Activated naive CD4-positive, alpha-beta T cell treated with anti-CD3 and anti-CD28 coated beads, Interleukin-2, amount 50 U/mL, for 72 hours (primary cell): ENCODE measurements around the gene ITPR1. TPM values are rescaled to one million over a fixed set of nuclear protein-coding genes. Genes with fewer than 3 reads are reported as not detected.

ENCODE experiments used
- ATAC-seq, 2 donors: fragments of 150-1000 bp; cut with Tn5 transposase; 2 replicates each; pipeline ENCODE4 v1.10.0; 2021; ENCODE audit warnings: mild to moderate bottlenecking in 2 of 2, moderate library complexity in 2 of 2
- DNase-seq, 2 donors: peaks; one replicate each; pipeline ENCODE4 v3.0.0; 2021 to 2022; ENCODE audit warnings: low spot score in 2 of 2
- H3K27ac Mint-ChIP-seq, 2 donors: one replicate each; pipeline ENCODE4 v1.8.0; 2022; ENCODE audit warnings: mild to moderate bottlenecking in 2 of 2, mixed read lengths in 2 of 2
- H3K36me3 Mint-ChIP-seq, 2 donors: one replicate each; pipeline ENCODE4 v1.8.0; 2022; ENCODE audit warnings: mixed read lengths in 2 of 2
- H3K9me3 Mint-ChIP-seq, 2 donors: one replicate each; pipeline ENCODE4 v1.8.0; 2022; ENCODE audit warnings: mixed read lengths in 2 of 2
- total RNA-seq, 2 donors: library from RNA; stranded (reverse); gene quantifications; one replicate each; pipeline ENCODE4 v1.2.3, GENCODE V29; 2022

Gene ITPR1
- total RNA-seq, 2 donors from 2014 or later, result 40.0 to 70.7 TPM

DNA sequence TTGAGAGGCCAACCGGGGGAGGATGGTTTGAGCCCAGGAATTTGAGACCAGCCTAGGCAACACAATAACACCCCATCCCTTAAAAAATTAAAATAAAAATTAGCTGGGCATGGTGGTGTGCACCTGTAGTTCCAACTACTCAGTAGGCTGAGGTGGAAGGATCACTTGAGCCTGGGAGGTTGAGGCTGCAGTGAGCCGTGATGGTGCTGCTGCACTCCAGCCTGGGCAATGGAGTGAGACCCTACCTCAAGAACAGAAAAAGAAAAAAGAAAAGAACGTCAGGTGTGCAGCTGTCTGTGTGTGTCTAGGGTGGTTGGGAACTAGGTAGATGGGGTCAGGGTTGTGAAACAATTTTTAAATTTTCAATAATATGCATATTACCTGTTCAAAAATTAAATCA lies 389.9 kb downstream of the ITPR1 start:
- Mint-ChIP-seq H3K27ac (no peak overlapping the region), H3K36me3 (peaks cover 5 to 6% of the 10 kb centered on the region in 2 donors), H3K9me3 (peaks cover 0 to 6% of the 10 kb centered on the region in 2 donors)
- DNase-seq (no peak), ATAC-seq (no peak)

DNA sequence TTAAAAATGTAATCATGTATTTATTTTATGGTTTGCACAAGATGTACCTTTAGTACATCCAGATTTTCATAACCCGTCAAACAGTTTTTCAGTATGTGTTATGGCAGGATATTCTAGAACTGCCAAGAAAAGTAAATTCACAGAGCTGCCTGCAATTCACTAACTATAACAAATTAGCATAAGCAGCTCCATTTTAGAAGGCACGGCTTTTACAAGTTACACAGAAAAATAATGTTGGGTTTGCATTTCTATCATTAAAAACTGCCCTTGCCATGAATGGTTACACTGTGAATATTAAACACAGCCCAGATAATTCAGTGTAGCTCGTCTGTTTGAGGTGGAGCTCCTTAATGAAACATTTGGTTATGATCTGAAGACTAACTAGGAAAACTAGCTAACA lies 391.7 kb downstream of the ITPR1 start:
- Mint-ChIP-seq H3K27ac (no peak overlapping the region), H3K36me3 (peaks cover 5 to 11% of the 10 kb centered on the region in 2 donors), H3K9me3 (peaks cover 0 to 6% of the 10 kb centered on the region in 2 donors)
- DNase-seq (no peak), ATAC-seq (no peak)

DNA sequence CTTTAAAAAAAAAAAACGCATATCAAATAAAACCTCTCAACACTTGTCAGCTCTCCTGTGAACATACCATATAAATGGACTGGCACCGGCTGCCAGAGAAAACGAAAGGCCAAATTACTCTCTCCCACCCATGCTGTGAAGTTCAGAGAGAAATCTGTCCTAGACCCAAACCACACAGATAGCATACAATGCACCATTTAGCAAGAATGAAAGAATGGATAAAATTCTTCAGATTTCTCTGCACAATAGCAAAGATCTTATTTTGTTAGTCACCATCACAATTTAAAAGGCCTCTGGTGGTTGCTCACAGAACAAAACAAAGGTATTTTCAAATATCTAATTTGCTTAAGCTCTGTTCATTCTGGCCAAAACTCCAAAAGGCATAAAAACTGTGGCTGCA lies 392.2 kb downstream of the ITPR1 start:
- Mint-ChIP-seq H3K27ac (no peak overlapping the region), H3K36me3 (peaks cover 5 to 11% of the 10 kb centered on the region in 2 donors), H3K9me3 (peaks cover 0 to 6% of the 10 kb centered on the region in 2 donors)
- no peak for ATAC-seq
- no peak for DNase-seq

DNA sequence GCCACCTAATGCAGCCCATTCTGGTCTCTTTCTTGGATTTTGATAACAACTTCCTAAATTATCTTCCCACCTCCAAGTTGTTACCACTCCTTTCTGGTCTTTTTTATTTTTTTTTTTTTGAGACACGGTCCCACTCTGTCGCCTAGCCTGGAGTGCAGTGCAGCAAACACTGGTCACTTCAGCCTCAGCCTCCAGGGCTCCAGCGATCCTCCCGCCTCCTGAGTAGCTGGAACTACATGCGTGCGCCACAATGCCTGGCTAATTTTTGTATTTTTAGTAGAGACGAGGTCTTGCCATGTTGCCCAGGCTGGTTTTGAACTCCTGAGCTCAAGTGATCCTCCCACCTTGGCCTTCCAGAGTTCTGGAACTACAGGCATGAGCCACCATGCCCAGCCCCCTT lies 393.3 kb downstream of the ITPR1 start:
- ATAC-seq, result no peak
- H3K36me3 Mint-ChIP-seq, result peaks cover 7 to 11% of the 10 kb centered on the region in 2 donors
- no peak for DNase-seq
- peaks cover 0 to 6% of the 10 kb centered on the region in 2 donors for H3K9me3 Mint-ChIP-seq
- H3K27ac Mint-ChIP-seq, result no peak overlapping the region

DNA sequence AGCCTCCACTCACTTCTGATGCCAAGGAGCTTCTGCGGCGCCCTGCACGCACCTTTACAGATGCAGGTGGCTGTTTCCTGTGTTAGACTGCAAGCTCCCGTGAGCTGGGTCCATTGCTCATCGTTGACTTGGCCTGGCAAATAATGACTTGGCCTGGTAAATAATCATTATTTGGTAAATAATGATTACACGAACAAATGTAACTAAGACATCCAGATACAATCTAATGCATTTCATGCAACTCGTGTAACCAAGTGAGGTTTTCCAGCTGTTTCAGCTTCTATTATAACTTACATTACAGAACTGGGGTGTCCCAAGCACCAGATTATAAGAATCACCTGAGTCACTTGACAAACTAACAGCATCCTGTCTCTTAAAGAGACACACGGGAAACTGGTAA lies 394.0 kb downstream of the ITPR1 start:
- Mint-ChIP-seq H3K27ac (no peak overlapping the region), H3K9me3 (peaks cover 0 to 6% of the 10 kb centered on the region in 2 donors), H3K36me3 (peaks cover 10 to 11% of the 10 kb centered on the region in 2 donors)
- DNase-seq, result no peak
- no peak for ATAC-seq

DNA sequence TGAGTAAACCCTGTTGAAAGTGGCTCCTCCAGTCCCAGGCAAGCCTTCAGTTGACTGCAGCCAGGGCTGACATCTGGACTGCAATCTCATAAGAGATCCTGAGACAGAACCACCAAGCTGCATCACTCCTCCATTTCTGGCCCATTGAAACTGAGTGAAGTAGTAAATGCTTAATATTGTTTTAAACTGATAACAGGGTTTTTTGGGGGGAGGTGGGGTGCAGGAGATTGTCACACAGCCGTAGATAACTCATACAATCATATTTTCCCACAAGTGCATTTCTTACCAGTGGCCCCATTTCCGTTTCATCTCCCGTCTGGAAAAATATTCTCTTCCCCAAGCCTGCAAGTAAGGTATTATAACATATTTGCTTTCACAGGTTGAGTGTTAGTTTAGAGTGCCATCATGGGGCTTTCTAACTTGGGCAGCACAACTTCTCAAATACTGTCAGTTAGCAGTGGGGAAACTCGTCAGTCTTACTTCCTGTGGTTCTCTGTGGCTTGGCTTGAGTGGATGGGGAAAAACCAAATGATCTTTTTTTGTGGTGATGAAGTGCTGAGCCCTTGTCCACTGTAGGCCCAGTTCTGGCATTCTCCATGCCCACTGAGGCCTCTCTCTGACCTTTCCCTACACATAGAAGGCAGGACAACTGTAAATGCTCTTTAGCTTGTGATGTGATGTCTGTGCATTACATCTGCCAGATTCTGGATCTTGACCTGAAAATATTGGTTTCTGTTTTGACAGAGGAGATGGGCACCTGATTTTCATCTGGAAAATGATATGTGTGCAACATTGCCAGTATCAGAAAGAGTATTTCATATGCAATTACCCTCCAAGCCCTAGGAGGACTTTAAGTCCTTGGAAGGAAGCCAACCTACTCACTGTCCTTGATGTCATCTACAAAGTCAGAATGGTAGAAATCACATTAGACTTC lies 396.0 kb downstream of the ITPR1 start:
- peak; percentile 87 to 90 for ATAC-seq
- H3K9me3 Mint-ChIP-seq, result peaks cover 0 to 6% of the 10 kb centered on the region in 2 donors
- peak in 1 of 2 donors; percentile 75 for DNase-seq
- H3K36me3 Mint-ChIP-seq, result peaks cover 5 to 11% of the 10 kb centered on the region in 2 donors
- H3K27ac Mint-ChIP-seq, result peak overlapping the region; percentile 84 to 91

DNA sequence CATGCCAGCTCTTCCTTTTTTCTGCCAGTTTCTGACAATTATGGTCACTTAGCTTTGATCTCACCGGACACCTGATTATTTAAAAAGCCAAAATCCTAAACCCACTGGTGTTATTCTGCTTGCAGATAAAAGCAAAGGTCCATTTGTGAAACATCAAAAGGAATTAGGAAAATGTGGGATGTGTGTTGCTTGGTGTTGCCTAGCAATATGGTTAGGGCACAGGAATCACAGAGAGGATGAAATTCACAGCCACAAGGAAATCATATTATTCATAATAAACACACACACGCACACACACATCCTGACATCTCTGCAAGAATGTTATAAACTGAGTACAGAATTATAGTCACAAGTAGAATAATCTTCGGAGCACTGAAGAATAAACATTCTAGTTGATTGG lies 396.7 kb downstream of the ITPR1 start:
- ATAC-seq, result peak; percentile 4 to 21
- Mint-ChIP-seq H3K27ac (peak overlapping the region; percentile 80 to 91), H3K36me3 (peaks cover 5 to 11% of the 10 kb centered on the region in 2 donors), H3K9me3 (peaks cover 0 to 6% of the 10 kb centered on the region in 2 donors)
- DNase-seq, result no peak

DNA sequence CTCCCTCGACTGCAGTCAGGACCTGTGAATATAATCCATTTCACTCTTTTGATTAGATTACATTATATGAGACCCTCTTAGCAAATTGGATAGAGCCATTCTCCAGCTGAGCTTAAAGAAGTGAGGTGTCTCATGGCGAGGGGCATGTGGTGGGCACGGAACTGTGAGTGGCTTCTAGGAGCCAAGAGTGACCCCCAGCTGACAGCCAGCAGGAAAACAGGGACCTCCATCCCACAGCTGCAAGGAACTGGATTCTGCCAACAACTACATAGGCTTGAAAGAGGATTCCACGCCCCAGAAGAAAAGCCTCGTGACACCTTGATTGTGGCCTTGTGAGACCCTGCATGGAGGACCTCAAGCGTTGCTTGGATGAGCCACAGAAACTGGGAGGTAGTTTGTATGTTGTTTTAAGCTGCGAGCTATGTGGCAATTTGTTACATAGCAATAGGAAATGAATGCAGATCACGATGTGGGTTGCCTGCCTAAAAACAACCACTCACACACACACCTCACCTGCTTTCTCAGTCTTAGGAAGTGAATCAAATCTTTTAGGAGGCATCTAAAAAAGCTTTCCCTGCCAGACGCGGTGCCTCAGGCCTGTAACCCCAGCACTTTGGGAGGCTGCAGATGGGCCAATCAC lies 401.9 kb downstream of the ITPR1 start:
- peaks cover 0 to 7% of the 10 kb centered on the region in 2 donors for H3K36me3 Mint-ChIP-seq
- DNase-seq (no peak), ATAC-seq (no peak)
- peaks cover 0 to 1% of the 10 kb centered on the region in 2 donors for H3K9me3 Mint-ChIP-seq
- no peak overlapping the region for H3K27ac Mint-ChIP-seq

DNA sequence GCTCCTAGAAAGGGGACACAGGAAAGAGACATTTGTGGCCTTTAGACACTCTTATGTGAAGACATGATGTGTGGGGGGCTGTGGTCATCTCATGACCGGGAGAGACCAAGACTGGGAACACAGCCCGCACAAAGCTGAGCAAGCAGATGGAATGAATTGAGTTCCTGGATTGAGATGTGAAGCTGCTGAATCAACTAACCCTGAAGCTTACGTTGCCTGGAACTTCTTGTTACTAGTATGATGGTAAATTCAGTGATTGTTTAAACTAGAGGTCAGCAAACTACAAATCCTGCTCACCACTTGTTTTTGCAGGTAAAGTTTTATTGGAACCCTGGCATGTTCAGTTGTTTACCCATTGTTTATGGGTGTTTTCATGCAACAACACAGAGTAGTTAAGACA lies 402.7 kb downstream of the ITPR1 start:
- Mint-ChIP-seq H3K27ac (no peak overlapping the region), H3K9me3 (peaks cover 0 to 8% of the 10 kb centered on the region in 2 donors), H3K36me3 (peaks cover 0 to 15% of the 10 kb centered on the region in 2 donors)
- DNase-seq, result no peak
- no peak for ATAC-seq

Other genes with a start within 250 kb of the ITPR1 start
- gene SETMAR, start 190.0 kb upstream of the ITPR1 start, total RNA-seq, result 10 to 100 TPM; 11.8 to 12.1 TPM
- gene SUMF1, start 26.1 kb upstream of the ITPR1 start, total RNA-seq, result 1 to 10 TPM; 4.8 to 6.2 TPM